Skeletal muscle tissue (tissue), 4 donors: Measurements from ENCODE around the gene SULT1C2. TPM values are rescaled to one million over a fixed set of nuclear protein-coding genes. Genes with fewer than 3 reads are reported as not detected.

Source experiments
- H3K27ac ChIP-seq: one replicate; pipeline ENCODE4 v1.7.0; 2013; ENCODE audit warnings: mild to moderate bottlenecking, low read depth, low read length, inconsistent platforms
- H3K27me3 ChIP-seq, 3 donors: one replicate each; pipeline ENCODE4 v1.7.0; 2013; ENCODE audit warnings: low read length in 3 of 3; ENCODE audit not compliant: control insufficient read depth in 3 of 3, insufficient read depth in 3 of 3
- H3K36me3 ChIP-seq, 3 donors: one replicate each; pipeline ENCODE4 v1.7.0; 2013; ENCODE audit warnings: low read length in 3 of 3; ENCODE audit not compliant: control insufficient read depth in 3 of 3, insufficient read depth in 3 of 3
- H3K4me1 ChIP-seq, 3 donors: one replicate each; pipeline ENCODE4 v1.7.0; 2013; ENCODE audit warnings: low read length in 3 of 3, mild to moderate bottlenecking in 3 of 3; ENCODE audit not compliant: control insufficient read depth in 3 of 3, insufficient read depth in 3 of 3
- H3K4me3 ChIP-seq, 3 donors: one replicate each; pipeline ENCODE4 v1.7.0; 2013; ENCODE audit warnings: low read length in 3 of 3
- H3K9ac ChIP-seq, 3 donors: one replicate each; pipeline ENCODE4 v1.7.0; 2013; ENCODE audit warnings: low read length in 3 of 3, mild to moderate bottlenecking in 3 of 3, moderate library complexity in 2 of 3, low read depth in 1 of 3
- H3K9me3 ChIP-seq, 3 donors: one replicate each; pipeline ENCODE4 v1.7.0; 2013; ENCODE audit warnings: low read length in 3 of 3; ENCODE audit not compliant: control insufficient read depth in 3 of 3
- total RNA-seq: library from RNA; depleted of rRNA; stranded (reverse); fragments of >200 nt; gene quantifications from one replicate; pipeline ENCODE4 v1.2.3, GENCODE V29; 2014
- donor health status: Osteomylitis.

SULT1C2 gene
- total RNA-seq, 1 donor from 2014 or later = 1.0 TPM

DNA sequence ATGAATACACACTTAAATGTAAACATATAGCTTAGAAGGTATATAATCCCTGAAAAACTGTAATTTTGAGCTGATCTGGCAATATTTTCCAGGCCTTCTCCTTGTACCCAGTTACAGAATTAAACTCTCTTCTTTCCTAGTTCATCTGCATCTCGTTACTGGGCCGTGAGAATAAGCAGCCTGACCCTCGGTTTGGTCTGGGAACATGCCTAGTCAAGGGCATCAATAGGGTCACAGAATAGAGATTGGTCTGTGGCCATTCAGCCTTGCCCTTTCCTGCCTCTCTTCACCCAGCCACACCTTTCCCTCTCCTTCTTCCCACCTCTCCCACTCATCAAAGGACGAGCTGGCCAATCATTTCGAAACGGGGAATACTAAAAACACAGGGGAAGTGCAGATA, 27.3 kb downstream of the SULT1C2 start:
- H3K27me3 ChIP-seq = no peaks in the 10 kb centered on the region
- no peaks in the 10 kb centered on the region for H3K4me1 ChIP-seq
- no peaks in the 10 kb centered on the region for H3K9me3 ChIP-seq
- H3K9ac ChIP-seq = no peak overlapping the region
- no peak overlapping the region for H3K27ac ChIP-seq
- H3K4me3 ChIP-seq = no peak overlapping the region
- H3K36me3 ChIP-seq = no peaks in the 10 kb centered on the region

DNA sequence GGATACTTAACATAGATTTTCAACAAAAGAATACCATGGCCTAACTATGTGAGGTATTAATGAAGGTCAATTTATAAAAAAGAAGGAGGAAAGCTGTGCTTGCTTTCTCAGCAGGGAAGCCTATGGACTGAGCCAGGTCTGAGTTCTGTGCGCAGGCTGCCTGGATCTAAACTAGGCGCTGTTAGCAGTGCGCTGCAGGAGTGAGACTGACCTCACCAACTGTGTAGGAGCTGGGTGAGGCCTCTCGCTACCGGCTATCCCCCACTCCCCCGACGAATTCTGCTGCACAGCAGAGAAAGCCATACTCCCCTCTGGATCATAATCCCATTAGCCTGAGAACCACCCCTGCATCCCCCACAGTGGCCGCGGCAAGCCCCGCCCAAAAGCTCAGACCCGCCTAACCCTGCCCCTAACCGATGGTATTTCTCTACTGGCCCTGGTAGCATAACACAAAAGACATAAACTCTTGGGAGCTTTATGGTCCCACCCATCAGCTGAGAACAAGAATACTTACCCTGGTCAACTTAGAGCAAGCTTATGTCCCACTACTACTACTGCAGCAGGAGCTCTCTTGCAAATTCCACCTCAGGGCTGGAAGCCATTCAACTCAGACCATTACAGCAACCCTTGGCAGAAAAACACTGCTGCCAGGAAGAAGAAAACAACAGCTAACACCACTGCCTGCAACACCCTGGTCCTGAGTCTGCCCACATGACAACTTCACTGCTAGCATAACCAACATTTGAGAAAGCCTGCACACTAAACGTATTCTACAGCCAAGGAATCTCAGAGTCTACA, 28.0 kb downstream of the SULT1C2 start:
- H3K27me3 ChIP-seq = no peaks in the 10 kb centered on the region
- no peak overlapping the region for H3K27ac ChIP-seq
- no peaks in the 10 kb centered on the region for H3K9me3 ChIP-seq
- no peaks in the 10 kb centered on the region for H3K36me3 ChIP-seq
- no peak overlapping the region for H3K9ac ChIP-seq
- no peak overlapping the region for H3K4me3 ChIP-seq
- H3K4me1 ChIP-seq = no peaks in the 10 kb centered on the region

- no peaks in the 10 kb centered on the region for H3K4me1 ChIP-seq
- H3K9me3 ChIP-seq = no peaks in the 10 kb centered on the region
- no peaks in the 10 kb centered on the region for H3K27me3 ChIP-seq
- H3K4me3 ChIP-seq = no peak overlapping the region
- H3K9ac ChIP-seq = no peak overlapping the region
- H3K27ac ChIP-seq = no peak overlapping the region
- H3K36me3 ChIP-seq = no peaks in the 10 kb centered on the region
These were observed 31.7 kb downstream of the SULT1C2 start for GRCh38 chr2:108320326-108320922.

DNA sequence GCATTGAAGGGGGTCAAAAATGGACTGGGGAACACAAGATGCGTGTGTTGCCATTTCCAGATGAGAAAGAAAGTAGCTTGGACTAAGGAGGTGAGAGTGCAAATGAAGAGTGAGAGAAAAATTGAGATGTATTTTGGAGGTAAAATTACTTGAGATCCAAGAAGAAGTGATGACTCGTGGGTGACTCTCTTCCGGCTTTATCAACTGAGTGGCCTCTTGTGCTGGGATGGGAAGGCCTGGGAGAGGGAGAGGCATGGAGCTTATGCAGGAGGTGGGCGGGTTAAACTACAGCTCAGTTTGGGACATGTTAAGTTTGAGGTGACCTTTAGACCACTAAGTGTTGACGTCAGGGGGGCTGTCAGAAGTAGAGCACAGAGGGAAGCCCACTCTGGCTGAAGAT, 34.9 kb downstream of the SULT1C2 start:
- H3K4me3 ChIP-seq = no peak overlapping the region
- no peak overlapping the region for H3K27ac ChIP-seq
- H3K9me3 ChIP-seq = no peaks in the 10 kb centered on the region
- H3K4me1 ChIP-seq = no peaks in the 10 kb centered on the region
- H3K27me3 ChIP-seq = no peaks in the 10 kb centered on the region
- no peaks in the 10 kb centered on the region for H3K36me3 ChIP-seq
- no peak overlapping the region for H3K9ac ChIP-seq

DNA sequence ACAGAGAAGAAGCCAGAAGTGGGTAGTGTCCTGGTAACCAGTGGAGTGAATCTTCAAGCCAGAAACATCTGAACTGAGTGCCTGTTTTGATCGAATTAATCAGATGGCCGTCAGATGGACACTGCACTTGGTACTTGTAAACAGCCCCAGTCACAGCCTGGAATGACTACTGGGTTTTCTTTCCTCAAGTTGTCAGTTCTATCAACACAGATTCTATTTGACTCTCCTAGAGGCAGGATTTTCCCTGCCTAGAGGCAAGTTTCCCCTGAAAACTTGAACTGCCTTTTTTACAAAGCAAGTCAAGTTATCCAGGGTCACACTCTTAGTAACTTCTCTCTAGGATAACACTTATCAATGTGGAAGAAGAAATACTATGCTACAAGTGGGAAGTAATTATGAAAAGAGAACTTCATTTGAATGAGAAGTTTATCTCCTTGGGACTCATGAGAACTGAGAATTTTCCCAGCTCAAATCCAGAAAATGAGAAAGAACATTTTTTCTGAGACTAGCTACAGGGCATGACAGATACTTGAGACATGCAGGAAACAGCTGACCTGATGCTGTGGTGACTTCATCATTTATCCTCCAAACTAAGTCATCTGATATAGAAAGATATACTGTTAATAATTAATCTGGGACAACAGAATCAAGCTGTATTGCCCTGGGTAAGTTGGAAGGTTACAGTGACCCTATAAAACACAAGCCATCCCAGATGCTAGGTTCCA, 36.0 kb downstream of the SULT1C2 start:
- Histone ChIP-seq H3K9ac (no peak overlapping the region), H3K9me3 (no peaks in the 10 kb centered on the region), H3K4me1 (no peaks in the 10 kb centered on the region), H3K27me3 (no peaks in the 10 kb centered on the region), H3K27ac (no peak overlapping the region), H3K4me3 (no peak overlapping the region), H3K36me3 (no peaks in the 10 kb centered on the region)

GRCh38 chr2:108325756-108326155, 37.1 kb downstream of the SULT1C2 start:
- Histone ChIP-seq H3K4me1 (no peaks in the 10 kb centered on the region), H3K4me3 (no peak overlapping the region), H3K27ac (no peak overlapping the region), H3K36me3 (no peaks in the 10 kb centered on the region), H3K9ac (no peak overlapping the region), H3K27me3 (no peaks in the 10 kb centered on the region), H3K9me3 (no peaks in the 10 kb centered on the region)

- Histone ChIP-seq H3K9me3 (no peaks in the 10 kb centered on the region), H3K27ac (no peak overlapping the region), H3K27me3 (no peaks in the 10 kb centered on the region), H3K36me3 (no peaks in the 10 kb centered on the region), H3K9ac (no peak overlapping the region), H3K4me1 (no peaks in the 10 kb centered on the region), H3K4me3 (no peak overlapping the region)
These were observed 41.1 kb downstream of the SULT1C2 start for GRCh38 chr2:108329771-108330170.

GRCh38 chr2:108330979-108331378, 42.3 kb downstream of the SULT1C2 start:
- H3K27me3 ChIP-seq = no peaks in the 10 kb centered on the region
- H3K4me3 ChIP-seq = no peak overlapping the region
- no peak overlapping the region for H3K9ac ChIP-seq
- no peaks in the 10 kb centered on the region for H3K9me3 ChIP-seq
- H3K4me1 ChIP-seq = no peaks in the 10 kb centered on the region
- H3K27ac ChIP-seq = no peak overlapping the region
- H3K36me3 ChIP-seq = no peaks in the 10 kb centered on the region

DNA sequence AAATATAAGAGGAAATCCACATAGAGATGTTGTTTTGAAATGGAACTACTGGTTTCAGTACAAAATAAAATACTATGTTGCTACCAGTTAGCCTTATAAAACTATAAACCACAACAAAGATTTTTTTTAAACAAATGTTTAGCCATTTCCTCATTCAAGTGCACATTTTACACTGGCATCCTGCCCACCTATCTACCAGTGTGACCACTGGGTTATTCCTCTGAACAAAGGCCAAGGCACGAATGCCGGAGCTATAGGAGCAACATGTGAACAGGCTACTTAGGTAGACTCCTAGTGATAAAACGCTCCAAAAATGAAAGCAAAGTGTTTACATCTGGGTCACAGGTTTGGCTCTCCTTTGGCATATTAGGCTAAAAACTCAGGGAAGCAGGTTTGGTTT, 57.3 kb downstream of the SULT1C2 start:
- no peaks in the 10 kb centered on the region for H3K36me3 ChIP-seq
- no peaks in the 10 kb centered on the region for H3K9me3 ChIP-seq
- H3K4me1 ChIP-seq = no peaks in the 10 kb centered on the region
- H3K27ac ChIP-seq = no peak overlapping the region
- no peak overlapping the region for H3K9ac ChIP-seq
- H3K4me3 ChIP-seq = no peak overlapping the region
- peaks cover 0 to 4% (median 0%) of the 10 kb centered on the region in 3 donors for H3K27me3 ChIP-seq

GRCh38 chr2:108346827-108347226, 58.1 kb downstream of the SULT1C2 start:
- no peak overlapping the region for H3K27ac ChIP-seq
- H3K4me3 ChIP-seq = no peak overlapping the region
- H3K9me3 ChIP-seq = no peaks in the 10 kb centered on the region
- H3K36me3 ChIP-seq = no peaks in the 10 kb centered on the region
- H3K4me1 ChIP-seq = no peaks in the 10 kb centered on the region
- no peak overlapping the region for H3K9ac ChIP-seq
- H3K27me3 ChIP-seq = peaks cover 0 to 4% (median 0%) of the 10 kb centered on the region in 3 donors
